ENCODE results near the gene BRAT1. TPM values are rescaled to one million over a fixed set of nuclear protein-coding genes. Genes with fewer than 3 reads are reported as not detected.

The BRAT1 gene
- polyA plus RNA-seq, 1 donor from 2014 or later = 60.3 TPM

DNA sequence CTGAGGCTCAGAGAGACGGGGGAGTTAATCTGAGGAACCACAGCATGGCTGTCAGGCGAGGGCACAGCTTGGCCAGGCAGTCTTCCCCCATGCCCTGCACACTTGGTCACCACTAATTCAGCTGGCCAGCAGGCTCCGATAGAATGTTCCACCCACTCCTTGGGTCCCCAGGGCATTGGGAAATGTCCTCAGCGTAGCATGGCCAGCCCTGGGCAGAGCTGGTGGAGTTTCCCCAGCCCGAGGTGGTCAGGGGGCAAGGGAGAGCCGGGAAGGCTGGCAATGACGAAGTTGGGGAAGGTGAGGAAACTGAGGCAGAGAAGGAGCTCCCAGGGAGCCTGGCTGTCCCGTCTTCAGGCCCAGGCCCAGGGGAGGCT is 67.1 kb downstream of the BRAT1 start:
- no peaks in the 10 kb centered on the region for H4K20me1 ChIP-seq (ENCODE audit: insufficient read depth)
- no peak overlapping the region for H3K4me2 ChIP-seq (ENCODE audit: low read length)
- no peak overlapping the region for H3K27ac ChIP-seq (ENCODE audit: low read length)
- H2AFZ ChIP-seq (ENCODE audit: low read depth, low read length) = no peak overlapping the region
- no peaks in the 10 kb centered on the region for H3K36me3 ChIP-seq (ENCODE audit: insufficient read depth, low read length)
- no peak overlapping the region for H3K9ac ChIP-seq (ENCODE audit: low read length)
- H3K79me2 ChIP-seq (replicated peaks; ENCODE audit: insufficient read depth, low read length) = no peaks in the 10 kb centered on the region
- no peak overlapping the region for H3K4me3 ChIP-seq (ENCODE audit: low read length)
- no peaks in the 10 kb centered on the region for H3K9me2 ChIP-seq (ENCODE audit: insufficient read depth, low read length)
- H3F3A ChIP-seq (ENCODE audit: insufficient read depth, low read length, poor library complexity, severe bottlenecking) = no peaks in the 10 kb centered on the region
- no peak for TF ChIP-seq POLR2AphosphoS5 (IDR thresholded peaks at IDR 0.05)
- no peak for TF ChIP-seq MXI1 (conservative IDR thresholded peaks at IDR 0.05; ENCODE audit: poor library complexity, severe bottlenecking)
- TF ChIP-seq, protein P1, sequence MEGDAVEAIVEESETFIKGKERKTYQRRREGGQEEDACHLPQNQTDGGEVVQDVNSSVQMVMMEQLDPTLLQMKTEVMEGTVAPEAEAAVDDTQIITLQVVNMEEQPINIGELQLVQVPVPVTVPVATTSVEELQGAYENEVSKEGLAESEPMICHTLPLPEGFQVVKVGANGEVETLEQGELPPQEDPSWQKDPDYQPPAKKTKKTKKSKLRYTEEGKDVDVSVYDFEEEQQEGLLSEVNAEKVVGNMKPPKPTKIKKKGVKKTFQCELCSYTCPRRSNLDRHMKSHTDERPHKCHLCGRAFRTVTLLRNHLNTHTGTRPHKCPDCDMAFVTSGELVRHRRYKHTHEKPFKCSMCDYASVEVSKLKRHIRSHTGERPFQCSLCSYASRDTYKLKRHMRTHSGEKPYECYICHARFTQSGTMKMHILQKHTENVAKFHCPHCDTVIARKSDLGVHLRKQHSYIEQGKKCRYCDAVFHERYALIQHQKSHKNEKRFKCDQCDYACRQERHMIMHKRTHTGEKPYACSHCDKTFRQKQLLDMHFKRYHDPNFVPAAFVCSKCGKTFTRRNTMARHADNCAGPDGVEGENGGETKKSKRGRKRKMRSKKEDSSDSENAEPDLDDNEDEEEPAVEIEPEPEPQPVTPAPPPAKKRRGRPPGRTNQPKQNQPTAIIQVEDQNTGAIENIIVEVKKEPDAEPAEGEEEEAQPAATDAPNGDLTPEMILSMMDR (IDR thresholded peaks at IDR 0.05; ENCODE audit: poor library complexity, severe bottlenecking) = no peak
- TF ChIP-seq SMC3 (conservative IDR thresholded peaks at IDR 0.05; ENCODE audit: poor library complexity) = no peak
- no peak for TF ChIP-seq TAF1 (IDR thresholded peaks at IDR 0.05; ENCODE audit: low read depth)
- no peak for TF ChIP-seq RAD21 (conservative IDR thresholded peaks at IDR 0.05)
- TF ChIP-seq EP300 (conservative IDR thresholded peaks at IDR 0.05; ENCODE audit: poor library complexity, severe bottlenecking) = no peak
- TF ChIP-seq EZH2 (IDR thresholded peaks at IDR 0.05; ENCODE audit: borderline replicate concordance, insufficient read depth, low read length, poor library complexity, severe bottlenecking) = no peak
- TF ChIP-seq, protein P2, sequence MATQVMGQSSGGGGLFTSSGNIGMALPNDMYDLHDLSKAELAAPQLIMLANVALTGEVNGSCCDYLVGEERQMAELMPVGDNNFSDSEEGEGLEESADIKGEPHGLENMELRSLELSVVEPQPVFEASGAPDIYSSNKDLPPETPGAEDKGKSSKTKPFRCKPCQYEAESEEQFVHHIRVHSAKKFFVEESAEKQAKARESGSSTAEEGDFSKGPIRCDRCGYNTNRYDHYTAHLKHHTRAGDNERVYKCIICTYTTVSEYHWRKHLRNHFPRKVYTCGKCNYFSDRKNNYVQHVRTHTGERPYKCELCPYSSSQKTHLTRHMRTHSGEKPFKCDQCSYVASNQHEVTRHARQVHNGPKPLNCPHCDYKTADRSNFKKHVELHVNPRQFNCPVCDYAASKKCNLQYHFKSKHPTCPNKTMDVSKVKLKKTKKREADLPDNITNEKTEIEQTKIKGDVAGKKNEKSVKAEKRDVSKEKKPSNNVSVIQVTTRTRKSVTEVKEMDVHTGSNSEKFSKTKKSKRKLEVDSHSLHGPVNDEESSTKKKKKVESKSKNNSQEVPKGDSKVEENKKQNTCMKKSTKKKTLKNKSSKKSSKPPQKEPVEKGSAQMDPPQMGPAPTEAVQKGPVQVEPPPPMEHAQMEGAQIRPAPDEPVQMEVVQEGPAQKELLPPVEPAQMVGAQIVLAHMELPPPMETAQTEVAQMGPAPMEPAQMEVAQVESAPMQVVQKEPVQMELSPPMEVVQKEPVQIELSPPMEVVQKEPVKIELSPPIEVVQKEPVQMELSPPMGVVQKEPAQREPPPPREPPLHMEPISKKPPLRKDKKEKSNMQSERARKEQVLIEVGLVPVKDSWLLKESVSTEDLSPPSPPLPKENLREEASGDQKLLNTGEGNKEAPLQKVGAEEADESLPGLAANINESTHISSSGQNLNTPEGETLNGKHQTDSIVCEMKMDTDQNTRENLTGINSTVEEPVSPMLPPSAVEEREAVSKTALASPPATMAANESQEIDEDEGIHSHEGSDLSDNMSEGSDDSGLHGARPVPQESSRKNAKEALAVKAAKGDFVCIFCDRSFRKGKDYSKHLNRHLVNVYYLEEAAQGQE (IDR thresholded peaks at IDR 0.05; ENCODE audit: borderline replicate concordance) = no peak
- no peaks in the 10 kb centered on the region for H3K27me3 ChIP-seq (ENCODE audit: insufficient read depth, low read depth, low read length)
- no peaks in the 10 kb centered on the region for H3K9me3 ChIP-seq (ENCODE audit: low read length)

Small RNAs within 50 kb of the gene (small RNA-seq; reads per million reads assigned to genes)
- 0 reads per million in 3 experiments for gene MIR4648

Other genes with a start within 250 kb of the BRAT1 start
- gene SNX8, start 241.1 kb downstream of the BRAT1 start, polyA plus RNA-seq = 4.4 and 5.7 TPM in 2 replicates
- gene EIF3B, start 200.7 kb downstream of the BRAT1 start, polyA plus RNA-seq = 65.1 and 73.7 TPM in 2 replicates
- gene CHST12, start 151.9 kb downstream of the BRAT1 start, polyA plus RNA-seq = 6.4 and 8.6 TPM in 2 replicates
- gene GRIFIN, start 79.1 kb downstream of the BRAT1 start, polyA plus RNA-seq = not detected in 2 replicates
- gene LFNG, start 35.8 kb downstream of the BRAT1 start, polyA plus RNA-seq = 0.30 and 1.5 TPM in 2 replicates
- gene IQCE, start 3.5 kb upstream of the BRAT1 start, polyA plus RNA-seq = 15.2 and 21.2 TPM in 2 replicates
- gene TTYH3, start 76.5 kb upstream of the BRAT1 start, polyA plus RNA-seq = 17.0 and 25.0 TPM in 2 replicates
- gene AMZ1, start 132.7 kb upstream of the BRAT1 start, polyA plus RNA-seq = not detected in 2 replicates